ENCODE data around the gene TTC12. TPM values are rescaled to one million over a fixed set of nuclear protein-coding genes. Genes with fewer than 3 reads are reported as not detected.

TTC12 gene
- total RNA-seq, 2 donors from 2014 or later: 19.5 to 26.7 TPM

GRCh38 chr11:113332638-113333329 is 18.4 kb downstream of the TTC12 start:
- no peaks in the 10 kb centered on the region for H3K27me3 ChIP-seq (ENCODE audit: control insufficient read depth, insufficient read depth, low read length, poor library complexity, severe bottlenecking)
- peaks cover 32% of the 10 kb centered on the region for H3K36me3 Mint-ChIP-seq (ENCODE audit: low read depth)
- no peak overlapping the region for H3K4me3 Mint-ChIP-seq
- no peak for DNase-seq
- no peak overlapping the region for H3K27ac Mint-ChIP-seq
- no peak overlapping the region for H3K27ac ChIP-seq (ENCODE audit: low read depth, low read length)
- H3K4me1 Mint-ChIP-seq: peaks cover 6% of the 10 kb centered on the region
- H3K9me3 Mint-ChIP-seq: peaks cover 2% of the 10 kb centered on the region
- H3K9ac ChIP-seq (ENCODE audit: extremely low read depth, low read length, poor library complexity, severe bottlenecking): no peak overlapping the region
- H3K9me3 ChIP-seq (ENCODE audit: control insufficient read depth, low read length): no peaks in the 10 kb centered on the region
- H3K4me3 ChIP-seq (ENCODE audit: low read length): no peak overlapping the region
- H3K36me3 ChIP-seq (ENCODE audit: control insufficient read depth, insufficient read depth, low read length): peaks cover 27% of the 10 kb centered on the region
- no peak for TF ChIP-seq CTCF (conservative IDR thresholded peaks at IDR 0.05)
- WGBS, 2 experiments (ENCODE audit: insufficient coverage in 1 of 2, insufficient read length in 1 of 2): 94% methylated on average over 3 to 6 of the region's 6 CpGs
- peaks cover 8% of the 10 kb centered on the region for H3K4me1 ChIP-seq (ENCODE audit: control insufficient read depth, insufficient read depth, low read length)
- H3K27me3 Mint-ChIP-seq (ENCODE audit: insufficient read depth): no peaks in the 10 kb centered on the region

GRCh38 chr11:113334183-113334582 is 19.8 kb downstream of the TTC12 start:
- WGBS, 2 experiments (ENCODE audit: insufficient coverage in 1 of 2, insufficient read length in 1 of 2): 92 to 98% methylated on average over 1 of the region's 1 CpG
- Histone ChIP-seq H3K4me1 (ENCODE audit: control insufficient read depth, insufficient read depth, low read length) (peaks cover 8% of the 10 kb centered on the region), H3K27ac (ENCODE audit: low read depth, low read length) (no peak overlapping the region), H3K9me3 (ENCODE audit: control insufficient read depth, low read length) (no peaks in the 10 kb centered on the region), H3K4me3 (ENCODE audit: low read length) (no peak overlapping the region), H3K36me3 (ENCODE audit: control insufficient read depth, insufficient read depth, low read length) (peaks cover 17% of the 10 kb centered on the region), H3K27me3 (ENCODE audit: control insufficient read depth, insufficient read depth, low read length, poor library complexity, severe bottlenecking) (no peaks in the 10 kb centered on the region), H3K9ac (ENCODE audit: extremely low read depth, low read length, poor library complexity, severe bottlenecking) (no peak overlapping the region)
- Mint-ChIP-seq H3K27me3 (ENCODE audit: insufficient read depth) (no peaks in the 10 kb centered on the region), H3K27ac (no peak overlapping the region), H3K4me3 (no peak overlapping the region), H3K36me3 (ENCODE audit: low read depth) (peaks cover 24% of the 10 kb centered on the region), H3K4me1 (peaks cover 11% of the 10 kb centered on the region), H3K9me3 (peaks cover 2% of the 10 kb centered on the region)
- no peak for DNase-seq
- no peak for TF ChIP-seq CTCF (conservative IDR thresholded peaks at IDR 0.05)

- H3K27ac ChIP-seq (ENCODE audit: low read depth, low read length): no peak overlapping the region
Measured at GRCh38 chr11:113338730-113339129, 24.3 kb downstream of the TTC12 start.

More at GRCh38 chr11:113338730-113339129, 24.3 kb downstream of the TTC12 start:
- no peak overlapping the region for H3K27ac Mint-ChIP-seq
- WGBS, 2 experiments (ENCODE audit: insufficient coverage in 1 of 2, insufficient read length in 1 of 2): 63 to 78% methylated on average over 3 to 4 of the region's 4 CpGs
- DNase-seq: peak; percentile 79
- H3K27me3 Mint-ChIP-seq (ENCODE audit: insufficient read depth): no peaks in the 10 kb centered on the region
- Histone ChIP-seq H3K9me3 (ENCODE audit: control insufficient read depth, low read length) (no peaks in the 10 kb centered on the region), H3K4me1 (ENCODE audit: control insufficient read depth, insufficient read depth, low read length) (no peaks in the 10 kb centered on the region), H3K36me3 (ENCODE audit: control insufficient read depth, insufficient read depth, low read length) (peaks cover 18% of the 10 kb centered on the region), H3K9ac (ENCODE audit: extremely low read depth, low read length, poor library complexity, severe bottlenecking) (no peak overlapping the region), H3K27me3 (ENCODE audit: control insufficient read depth, insufficient read depth, low read length, poor library complexity, severe bottlenecking) (no peaks in the 10 kb centered on the region), H3K4me3 (ENCODE audit: low read length) (no peak overlapping the region)
- peak; percentile 68 for TF ChIP-seq CTCF (conservative IDR thresholded peaks at IDR 0.05)
- H3K9me3 Mint-ChIP-seq: peaks cover 2% of the 10 kb centered on the region
- H3K4me3 Mint-ChIP-seq: no peak overlapping the region
- H3K36me3 Mint-ChIP-seq (ENCODE audit: low read depth): peaks cover 36% of the 10 kb centered on the region
- H3K4me1 Mint-ChIP-seq: peaks cover 7% of the 10 kb centered on the region

Data from endodermal cell (in vitro differentiated cells).